GM19035 (cell line): ENCODE data around the gene CEP63.
"Not testable (repeated sequence)": the region's sequence is repeated elsewhere in the genome, so short reads cannot be mapped to it uniquely, and the experiment has no call there.

Experiments
- ATAC-seq: cut with Tn5 transposase; IDR thresholded peaks from one replicate; pipeline ENCODE4 v1.9.1; 2021; ENCODE audit not compliant: unreplicated experiment

The CEP63 gene

GRCh38 chr3:134505485-134505884 is 19.6 kb downstream of the CEP63 start:
- ATAC-seq: no peak

- no peak for ATAC-seq
Measured at GRCh38 chr3:134511500-134511899, 25.6 kb downstream of the CEP63 start.

GRCh38 chr3:134516905-134517304 is 31.0 kb downstream of the CEP63 start:
- ATAC-seq: no peak

- no peak for ATAC-seq
Measured at GRCh38 chr3:134517791-134518190, 31.9 kb downstream of the CEP63 start.

GRCh38 chr3:134522541-134522940 is 36.7 kb downstream of the CEP63 start:
- ATAC-seq: no peak

- ATAC-seq: no peak
Measured at GRCh38 chr3:134525293-134525692, 39.4 kb downstream of the CEP63 start.

- ATAC-seq: no peak
Measured at GRCh38 chr3:134526319-134526718, 40.5 kb downstream of the CEP63 start.

GRCh38 chr3:134527037-134527436 is 41.2 kb downstream of the CEP63 start:
- ATAC-seq: no peak

GRCh38 chr3:134527538-134528186 is 41.8 kb downstream of the CEP63 start:
- ATAC-seq: no peak

GRCh38 chr3:134533493-134533892 is 47.6 kb downstream of the CEP63 start:
- no peak for ATAC-seq

- no peak for ATAC-seq
Measured at GRCh38 chr3:134535186-134535970, 49.5 kb downstream of the CEP63 start.

- ATAC-seq: no peak
Measured at GRCh38 chr3:134536781-134537180, 50.9 kb downstream of the CEP63 start.

GRCh38 chr3:134542287-134542958 is 56.6 kb downstream of the CEP63 start:
- ATAC-seq: no peak

- no peak for ATAC-seq
Measured at GRCh38 chr3:134543113-134543512, 57.3 kb downstream of the CEP63 start.

GRCh38 chr3:134544316-134544715 is 58.5 kb downstream of the CEP63 start:
- ATAC-seq: no peak

GRCh38 chr3:134544783-134545182 is 58.9 kb downstream of the CEP63 start:
- ATAC-seq: not testable (repeated sequence)

GRCh38 chr3:134545818-134546217 is 60.0 kb downstream of the CEP63 start:
- no peak for ATAC-seq

GRCh38 chr3:134552784-134553183 is 66.9 kb downstream of the CEP63 start:
- ATAC-seq: no peak

GRCh38 chr3:134559591-134559990 is 73.7 kb downstream of the CEP63 start:
- ATAC-seq: no peak

- no peak for ATAC-seq
Measured at GRCh38 chr3:134562055-134562454, 76.2 kb downstream of the CEP63 start.

GRCh38 chr3:134563601-134564000 is 77.7 kb downstream of the CEP63 start:
- no peak for ATAC-seq

- no peak for ATAC-seq
Measured at GRCh38 chr3:134564991-134565390, 79.1 kb downstream of the CEP63 start.
